Breast epithelium (tissue), 3 donors: ENCODE measurements around the gene WRNIP1.

ENCODE experiments used
- POLR2A ChIP-seq: fragments of 450-650 bp; IDR thresholded peaks from one replicate; pipeline ENCODE4 v1.6.1; 2016; ENCODE audit warnings: antibody characterized with exemption, mild to moderate bottlenecking, moderate library complexity
- POLR2AphosphoS5 ChIP-seq, 3 donors: sonication (generic); formaldehyde crosslinking; IDR thresholded peaks; one replicate each; pipeline ENCODE4 v1.6.1; 2017; ENCODE audit warnings: antibody characterized with exemption in 3 of 3
- TF ChIP-seq, protein P1 (sequence below), 3 donors: fragments of 450-650 bp; IDR thresholded peaks; one replicate each; pipeline ENCODE4 v1.5.1; 2016 to 2017; ENCODE audit warnings: antibody characterized with exemption in 3 of 3, mild to moderate bottlenecking in 3 of 3, moderate library complexity in 3 of 3

GRCh38 chr6:2758980-2759379 lies 6.2 kb upstream of the WRNIP1 start:
- TF ChIP-seq, protein P1, sequence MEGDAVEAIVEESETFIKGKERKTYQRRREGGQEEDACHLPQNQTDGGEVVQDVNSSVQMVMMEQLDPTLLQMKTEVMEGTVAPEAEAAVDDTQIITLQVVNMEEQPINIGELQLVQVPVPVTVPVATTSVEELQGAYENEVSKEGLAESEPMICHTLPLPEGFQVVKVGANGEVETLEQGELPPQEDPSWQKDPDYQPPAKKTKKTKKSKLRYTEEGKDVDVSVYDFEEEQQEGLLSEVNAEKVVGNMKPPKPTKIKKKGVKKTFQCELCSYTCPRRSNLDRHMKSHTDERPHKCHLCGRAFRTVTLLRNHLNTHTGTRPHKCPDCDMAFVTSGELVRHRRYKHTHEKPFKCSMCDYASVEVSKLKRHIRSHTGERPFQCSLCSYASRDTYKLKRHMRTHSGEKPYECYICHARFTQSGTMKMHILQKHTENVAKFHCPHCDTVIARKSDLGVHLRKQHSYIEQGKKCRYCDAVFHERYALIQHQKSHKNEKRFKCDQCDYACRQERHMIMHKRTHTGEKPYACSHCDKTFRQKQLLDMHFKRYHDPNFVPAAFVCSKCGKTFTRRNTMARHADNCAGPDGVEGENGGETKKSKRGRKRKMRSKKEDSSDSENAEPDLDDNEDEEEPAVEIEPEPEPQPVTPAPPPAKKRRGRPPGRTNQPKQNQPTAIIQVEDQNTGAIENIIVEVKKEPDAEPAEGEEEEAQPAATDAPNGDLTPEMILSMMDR (IDR thresholded peaks at IDR 0.05), result no peak
- TF ChIP-seq POLR2A (no peak), POLR2AphosphoS5 (IDR thresholded peaks at IDR 0.05) (no peak)
